OCI-LY7 (cell line): ENCODE measurements around the gene LRRK1. TPM values are rescaled to one million over a fixed set of nuclear protein-coding genes. Genes with fewer than 3 reads are reported as not detected.

Experiments used
- BruUV-seq: library from RNA; stranded (reverse); fragments of 400-500 nt; replicated peaks from 2 replicates; lab custom pipeline; 2021; lab: Mats Ljungman, UMichigan
- CTCF ChIA-PET: fragments of 300-600 bp; sonication (Branson Sonifier 250); formaldehyde crosslinking; loops from one replicate; lab custom pipeline; 2022; ENCODE audit warnings: antibody characterized with exemption; ENCODE audit not compliant: unreplicated experiment; lab: Charles Lee
- POLR2A ChIA-PET: fragments of 300-600 bp; sonication (Branson Sonifier 250); formaldehyde crosslinking; loops from one replicate; lab custom pipeline; 2022; ENCODE audit warnings: antibody characterized with exemption; lab: Charles Lee
- DNase-seq: peaks from one replicate; pipeline ENCODE4 v3.0.0-alpha.2; 2015; ENCODE audit warnings: low spot score
- H2AFZ ChIP-seq: fragments of 200-600 bp; sonication (generic), shearing (Covaris generic); 2 replicates; pipeline ENCODE4 v1.6.1; 2014; ENCODE audit warnings: mild to moderate bottlenecking, antibody characterized with exemption, low read length, moderate library complexity
- H3K27ac ChIP-seq: fragments of 200-600 bp; sonication (generic); 2 replicates; pipeline ENCODE4 v1.5.1; 2014; ENCODE audit warnings: mixed run types, low read depth, mild to moderate bottlenecking, moderate library complexity, low read length, inconsistent platforms; ENCODE audit not compliant: poor library complexity, severe bottlenecking
- H3K36me3 ChIP-seq: fragments of 200-600 bp; sonication (generic); 2 replicates; pipeline ENCODE4 v1.6.1; 2014; ENCODE audit warnings: mild to moderate bottlenecking, antibody characterized with exemption, low read length, moderate library complexity, mixed read lengths; ENCODE audit not compliant: insufficient read depth
- H3K4me1 ChIP-seq: fragments of 200-600 bp; sonication (generic); 2 replicates; pipeline ENCODE4 v1.5.1; 2014; ENCODE audit warnings: mild to moderate bottlenecking, low read length; ENCODE audit not compliant: insufficient read depth, poor library complexity, severe bottlenecking
- H3K4me2 ChIP-seq: fragments of 200-600 bp; sonication (generic); 2 replicates; pipeline ENCODE4 v1.6.1; 2014; ENCODE audit warnings: mild to moderate bottlenecking, low read length
- H3K4me3 ChIP-seq: fragments of 200-600 bp; sonication (generic); 2 replicates; pipeline ENCODE4 v1.5.1; 2014; ENCODE audit warnings: mild to moderate bottlenecking, low read depth, low read length; ENCODE audit not compliant: poor library complexity, severe bottlenecking
- H3K79me2 ChIP-seq: fragments of 200-600 bp; sonication (generic); 2 replicates; pipeline ENCODE4 v1.6.1; 2016; ENCODE audit warnings: low read depth, mild to moderate bottlenecking, low read length, moderate library complexity, mixed read lengths; ENCODE audit not compliant: insufficient read depth
- H3K9me2 ChIP-seq: fragments of 200-600 bp; sonication (generic); 2 replicates; pipeline ENCODE4 v1.6.1; 2016; ENCODE audit warnings: mild to moderate bottlenecking, low read length, mixed read lengths; ENCODE audit not compliant: insufficient read depth
- H3K9me3 ChIP-seq: fragments of 200-600 bp; sonication (generic); 2 replicates; pipeline ENCODE4 v1.6.1; 2014; ENCODE audit warnings: mild to moderate bottlenecking, mixed run types, low read length, mixed read lengths
- H4K20me1 ChIP-seq: fragments of 200-600 bp; sonication (generic); 2 replicates; pipeline ENCODE4 v1.6.1; 2014; ENCODE audit warnings: mild to moderate bottlenecking, antibody characterized with exemption, low read length, moderate library complexity, mixed read lengths; ENCODE audit not compliant: insufficient read depth
- CTCF ChIP-seq: fragments of 200-600 bp; sonication (generic); conservative IDR thresholded peaks from 2 replicates; pipeline ENCODE4 v1.5.1; 2014; ENCODE audit warnings: mild to moderate bottlenecking, antibody characterized with exemption, low read length, moderate library complexity, mixed read lengths
- EZH2phosphoT487 ChIP-seq: fragments of 200-600 bp; sonication (generic); IDR thresholded peaks from 2 replicates; pipeline ENCODE4 v1.6.1; 2018; ENCODE audit warnings: low read depth, borderline replicate concordance, mild to moderate bottlenecking, mixed run types, antibody characterized with exemption, low read length, moderate library complexity, mixed read lengths
- intact Hi-C: fragments of 100-400 bp; cut with micrococcal nuclease; formaldehyde crosslinking; loops from one replicate; pipeline ENCODE4 v1.10.0; 2022; ENCODE audit not compliant: unreplicated experiment
- total RNA-seq, 2 experiments: library from RNA; depleted of rRNA in 1 of 2; stranded (reverse); fragments of >200 nt in 1 of 2; shearing (Covaris generic) in 1 of 2; gene quantifications; 2 replicates each; pipeline ENCODE4 v1.2.3, GENCODE V29; 2014 to 2022

LRRK1 gene
- total RNA-seq, 2 experiments from 2014 or later, result 92.3 to 233 TPM

- Histone ChIP-seq H3K79me2 (peaks cover 8% of the 10 kb centered on the region; the same call in 1 of the 2 replicates), H3K4me2 (no peak overlapping the region), H2AFZ (no peak overlapping the region), H3K27ac (peak overlapping the region; percentile 41), H3K9me3 (peaks cover 12% of the 10 kb centered on the region), H3K36me3 (peaks cover 89% of the 10 kb centered on the region), H3K4me1 (peaks cover 40% of the 10 kb centered on the region), H3K9me2 (no peaks in the 10 kb centered on the region), H4K20me1 (no peaks in the 10 kb centered on the region), H3K4me3 (no peak overlapping the region)
- intact Hi-C loops, result loop anchor here (5.0 kb wide), 2 partner anchors 133 to 378 kb away; no protein-coding TSS in a partner anchor
- TF ChIP-seq EZH2phosphoT487 (no peak), CTCF (no peak)
- ChIA-PET CTCF (interaction anchor here (3.8 kb wide), 1 partner anchor 88 kb away, joined by 42 read pairs; the partner anchor contains the start of gene LRRK1), POLR2A (interaction anchor here (0.6 to 2.0 kb wide), 3 partner anchors 30 to 159 kb away, joined by 3 to 5 read pairs (median 4); no protein-coding TSS in a partner anchor)
- no TSS peak for BruUV-seq
- no peak for DNase-seq
Observed at GRCh38 chr15:101004986-101005747, 86.0 kb downstream of the LRRK1 start.

GRCh38 chr15:101006931-101007691, 88.0 kb downstream of the LRRK1 start:
- Histone ChIP-seq H3K4me1 (peaks cover 40% of the 10 kb centered on the region), H4K20me1 (no peaks in the 10 kb centered on the region), H3K9me2 (no peaks in the 10 kb centered on the region), H2AFZ (no peak overlapping the region), H3K79me2 (peaks cover 8% of the 10 kb centered on the region; the same call in 1 of the 2 replicates), H3K36me3 (peaks cover 89% of the 10 kb centered on the region), H3K27ac (peak overlapping the region; percentile 76), H3K4me2 (peak overlapping the region; percentile 68), H3K4me3 (peak overlapping the region; percentile 59), H3K9me3 (peaks cover 11% of the 10 kb centered on the region)
- POLR2A ChIA-PET, result interaction anchor here (0.6 to 1.9 kb wide), 8 partner anchors 10 to 151 kb away, joined by 3 to 12 read pairs (median 4); partner anchors contain the start of gene LRRK1
- no TSS peak for BruUV-seq
- CTCF ChIA-PET, result interaction anchor here (0.5 to 3.8 kb wide), 5 partner anchors 24 to 110 kb away, joined by 3 to 42 read pairs (median 4); partner anchors contain the start of gene LRRK1
- intact Hi-C loops, result loop anchor here (1.0 to 5.0 kb wide), 4 partner anchors 89 to 380 kb away; no protein-coding TSS in a partner anchor
- TF ChIP-seq EZH2phosphoT487, result no peak
- peak; percentile 98 for TF ChIP-seq CTCF
- peak; percentile 69 for DNase-seq
